OCI-LY1 (cell line): Measurements from ENCODE around the gene FHOD3.

Source experiments
- EZH2 ChIP-seq: fragments of 200-600 bp; sonication (generic), shearing (Covaris generic); IDR thresholded peaks from 2 replicates; pipeline ENCODE4 v1.8.0; 2017; ENCODE audit warnings: borderline replicate concordance, mixed run types, mild to moderate bottlenecking, antibody characterized with exemption, low read length, moderate library complexity, mixed read lengths
- TF ChIP-seq, protein P1 (sequence below): fragments of 200-600 bp; sonication (generic), shearing (Covaris generic); IDR thresholded peaks from 2 replicates; pipeline ENCODE4 v1.5.1; 2017; ENCODE audit warnings: mild to moderate bottlenecking, antibody characterized with exemption, low read length, moderate library complexity, mixed read lengths

DNA sequence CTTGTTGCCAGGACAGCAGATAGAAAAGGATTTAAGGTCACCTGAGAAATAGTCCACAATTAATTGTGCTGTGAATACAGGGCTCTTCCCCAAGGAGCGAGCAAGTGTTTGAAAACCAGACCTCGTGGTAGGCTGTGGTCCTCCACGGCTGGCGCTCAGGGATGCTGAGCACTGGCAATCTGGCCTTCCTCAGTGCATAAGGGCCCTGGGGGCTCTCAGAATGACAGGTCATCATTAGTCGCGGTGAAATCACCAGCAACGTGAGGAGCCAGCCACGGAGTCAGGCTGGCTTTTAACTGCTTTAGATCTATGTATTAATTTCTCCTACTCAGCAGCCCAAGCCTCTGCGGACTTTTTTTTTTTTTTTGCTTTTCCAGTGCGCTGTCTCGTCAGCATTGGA, 148.5 kb downstream of the FHOD3 start:
- TF ChIP-seq, protein P1, sequence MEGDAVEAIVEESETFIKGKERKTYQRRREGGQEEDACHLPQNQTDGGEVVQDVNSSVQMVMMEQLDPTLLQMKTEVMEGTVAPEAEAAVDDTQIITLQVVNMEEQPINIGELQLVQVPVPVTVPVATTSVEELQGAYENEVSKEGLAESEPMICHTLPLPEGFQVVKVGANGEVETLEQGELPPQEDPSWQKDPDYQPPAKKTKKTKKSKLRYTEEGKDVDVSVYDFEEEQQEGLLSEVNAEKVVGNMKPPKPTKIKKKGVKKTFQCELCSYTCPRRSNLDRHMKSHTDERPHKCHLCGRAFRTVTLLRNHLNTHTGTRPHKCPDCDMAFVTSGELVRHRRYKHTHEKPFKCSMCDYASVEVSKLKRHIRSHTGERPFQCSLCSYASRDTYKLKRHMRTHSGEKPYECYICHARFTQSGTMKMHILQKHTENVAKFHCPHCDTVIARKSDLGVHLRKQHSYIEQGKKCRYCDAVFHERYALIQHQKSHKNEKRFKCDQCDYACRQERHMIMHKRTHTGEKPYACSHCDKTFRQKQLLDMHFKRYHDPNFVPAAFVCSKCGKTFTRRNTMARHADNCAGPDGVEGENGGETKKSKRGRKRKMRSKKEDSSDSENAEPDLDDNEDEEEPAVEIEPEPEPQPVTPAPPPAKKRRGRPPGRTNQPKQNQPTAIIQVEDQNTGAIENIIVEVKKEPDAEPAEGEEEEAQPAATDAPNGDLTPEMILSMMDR, result no peak
- no peak for TF ChIP-seq EZH2
